ENCODE data around the gene TRAPPC11.

GRCh38 chr4:183723561-183724228, 64.6 kb downstream of the TRAPPC11 start:
- TF ChIP-seq CTCF (IDR thresholded peaks at IDR 0.05; ENCODE audit: borderline replicate concordance, extremely low read depth, low read length, poor library complexity, severe bottlenecking) = no peak
- no peak for TF ChIP-seq EZH2 (IDR thresholded peaks at IDR 0.05; ENCODE audit: borderline replicate concordance, low read depth, low read length, severe bottlenecking)

Data from DND-41 (cell line).